K562 (cell line): ENCODE results near the gene NUP205. TPM values are rescaled to one million over a fixed set of nuclear protein-coding genes. Genes with fewer than 3 reads are reported as not detected.

Source experiments
- CBFA2T3 ChIP-seq: fragments of 450-650 bp; IDR thresholded peaks from 2 replicates; pipeline ENCODE4 v1.6.1; 2017
- KDM4B ChIP-seq, 2 experiments: fragments of 450-650 bp in 1 of 2; sonication (generic) in 1 of 2; IDR thresholded peaks; 2 replicates each; pipeline ENCODE4 v1.6.1; 2016 to 2017; ENCODE audit warnings: borderline replicate concordance in 2 of 2, antibody characterized with exemption in 1 of 2, low read depth in 1 of 2, mild to moderate bottlenecking in 1 of 2
- KDM5B ChIP-seq: fragments of 200-600 bp; sonication (generic); IDR thresholded peaks from 2 replicates; pipeline ENCODE4 v1.6.1; 2012; ENCODE audit warnings: low read depth, mild to moderate bottlenecking, moderate library complexity, low read length, control low read depth, inconsistent platforms; ENCODE audit not compliant: insufficient replicate concordance
- MEIS2 ChIP-seq: fragments of 450-650 bp; IDR thresholded peaks from 2 replicates; pipeline ENCODE4 v1.6.1; 2014; ENCODE audit warnings: mild to moderate bottlenecking; ENCODE audit not compliant: partially characterized antibody
- PHF8 ChIP-seq: fragments of 200-600 bp; sonication (generic); IDR thresholded peaks from 2 replicates; pipeline ENCODE4 v1.6.1; 2012; ENCODE audit warnings: mixed run types, mild to moderate bottlenecking, inconsistent platforms, low read length, moderate library complexity, borderline replicate concordance
- RUNX1 ChIP-seq: sonication (generic); IDR thresholded peaks from 2 replicates; pipeline ENCODE4 v1.6.1; 2016; ENCODE audit warnings: antibody characterized with exemption, low read depth
- TRIM28 ChIP-seq: fragments of 450-650 bp; IDR thresholded peaks from 2 replicates; pipeline ENCODE4 v1.6.1; 2017
- ZNF239 ChIP-seq: fragments of 250-450 bp; sonication (Bioruptor Pico); IDR thresholded peaks from 2 replicates; pipeline ENCODE4 v1.4.0; 2020; ENCODE audit warnings: mild to moderate bottlenecking
- ZNF695 ChIP-seq: fragments of 450-650 bp; formaldehyde crosslinking; IDR thresholded peaks from 2 replicates; pipeline ENCODE4 v1.4.0; 2020; ENCODE audit warnings: mild to moderate bottlenecking, moderate library complexity
- polyA plus RNA-seq, 8 experiments: library from polyadenylated mRNA; depleted of rRNA in 4 of 8; stranded (reverse) in 5 of 8; unstranded in 3 of 8; fragments of >200 nt; fragmentation: Nextera tagmentation in 2 of 8; fragmentation: Illumina TruSeq in 1 of 8; extraction: Ambion mirVana in 2 of 8; extraction: Trizol in 1 of 8; gene quantifications; 2 replicates each; pipeline versions ENCODE4 v1.2.1 to v1.2.3, GENCODE V29; 2011 to 2014; ENCODE audit warnings: inconsistent platforms in 1 of 8, missing spikeins in 1 of 8
- total RNA-seq, 7 experiments: library from RNA; depleted of rRNA in 6 of 7; stranded (reverse); fragments of >200 nt in 6 of 7; fragmentation: Illumina TruSeq in 2 of 7; extraction: Trizol in 2 of 7; gene quantifications; 2 replicates each; pipeline versions ENCODE4 v1.2.1 to v1.2.3, GENCODE V29; 2011 to 2021; ENCODE audit warnings: low replicate concordance in 1 of 7
- TF ChIP-seq, protein P1 (sequence below): fragments of 450-650 bp; IDR thresholded peaks from 2 replicates; pipeline ENCODE4 v1.6.1; 2016; ENCODE audit warnings: low read depth
- TF ChIP-seq, protein P2 (sequence below): fragments of 450-650 bp; conservative IDR thresholded peaks from 2 replicates; pipeline ENCODE4 v1.6.1; 2016; ENCODE audit warnings: missing genetic modification characterization, low read depth, mild to moderate bottlenecking, missing compliant biosample characterization, moderate library complexity
- TF ChIP-seq, protein P3 (sequence below): fragments of 150-350 bp; conservative IDR thresholded peaks from 2 replicates; pipeline ENCODE4 v1.6.1; 2014; ENCODE audit warnings: low read length
- TF ChIP-seq, protein P4 (sequence below): fragments of 450-650 bp; IDR thresholded peaks from 2 replicates; pipeline ENCODE4 v1.6.1; 2016; ENCODE audit warnings: low read depth, mild to moderate bottlenecking, moderate library complexity

The NUP205 gene
- total and polyA plus RNA-seq, 9 of the 15 experiments (the other 6 are each of a cell fraction or from before 2014, with no cell fraction given), result 101 to 282 (median 193) TPM

DNA sequence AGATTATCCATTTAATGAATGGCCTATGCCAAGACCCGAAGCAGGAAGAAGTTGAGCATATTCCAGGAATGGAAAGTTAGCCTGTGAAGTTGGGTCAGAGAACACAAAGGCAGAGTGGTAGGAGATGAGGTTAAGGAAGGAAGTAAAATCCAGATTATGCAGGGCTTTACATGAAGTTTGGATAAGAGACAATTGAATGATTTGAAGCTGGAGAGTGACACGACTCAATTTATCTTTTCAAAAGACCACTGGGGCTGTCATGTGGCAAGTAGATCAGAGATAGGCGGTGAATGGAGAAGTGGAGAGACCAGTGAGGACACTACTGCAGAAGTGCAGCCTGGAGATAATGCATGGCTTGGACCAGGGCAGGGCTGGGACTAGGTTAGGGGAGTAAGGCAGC, 40.7 kb upstream of the NUP205 start (continued):
- TF ChIP-seq, protein P1, sequence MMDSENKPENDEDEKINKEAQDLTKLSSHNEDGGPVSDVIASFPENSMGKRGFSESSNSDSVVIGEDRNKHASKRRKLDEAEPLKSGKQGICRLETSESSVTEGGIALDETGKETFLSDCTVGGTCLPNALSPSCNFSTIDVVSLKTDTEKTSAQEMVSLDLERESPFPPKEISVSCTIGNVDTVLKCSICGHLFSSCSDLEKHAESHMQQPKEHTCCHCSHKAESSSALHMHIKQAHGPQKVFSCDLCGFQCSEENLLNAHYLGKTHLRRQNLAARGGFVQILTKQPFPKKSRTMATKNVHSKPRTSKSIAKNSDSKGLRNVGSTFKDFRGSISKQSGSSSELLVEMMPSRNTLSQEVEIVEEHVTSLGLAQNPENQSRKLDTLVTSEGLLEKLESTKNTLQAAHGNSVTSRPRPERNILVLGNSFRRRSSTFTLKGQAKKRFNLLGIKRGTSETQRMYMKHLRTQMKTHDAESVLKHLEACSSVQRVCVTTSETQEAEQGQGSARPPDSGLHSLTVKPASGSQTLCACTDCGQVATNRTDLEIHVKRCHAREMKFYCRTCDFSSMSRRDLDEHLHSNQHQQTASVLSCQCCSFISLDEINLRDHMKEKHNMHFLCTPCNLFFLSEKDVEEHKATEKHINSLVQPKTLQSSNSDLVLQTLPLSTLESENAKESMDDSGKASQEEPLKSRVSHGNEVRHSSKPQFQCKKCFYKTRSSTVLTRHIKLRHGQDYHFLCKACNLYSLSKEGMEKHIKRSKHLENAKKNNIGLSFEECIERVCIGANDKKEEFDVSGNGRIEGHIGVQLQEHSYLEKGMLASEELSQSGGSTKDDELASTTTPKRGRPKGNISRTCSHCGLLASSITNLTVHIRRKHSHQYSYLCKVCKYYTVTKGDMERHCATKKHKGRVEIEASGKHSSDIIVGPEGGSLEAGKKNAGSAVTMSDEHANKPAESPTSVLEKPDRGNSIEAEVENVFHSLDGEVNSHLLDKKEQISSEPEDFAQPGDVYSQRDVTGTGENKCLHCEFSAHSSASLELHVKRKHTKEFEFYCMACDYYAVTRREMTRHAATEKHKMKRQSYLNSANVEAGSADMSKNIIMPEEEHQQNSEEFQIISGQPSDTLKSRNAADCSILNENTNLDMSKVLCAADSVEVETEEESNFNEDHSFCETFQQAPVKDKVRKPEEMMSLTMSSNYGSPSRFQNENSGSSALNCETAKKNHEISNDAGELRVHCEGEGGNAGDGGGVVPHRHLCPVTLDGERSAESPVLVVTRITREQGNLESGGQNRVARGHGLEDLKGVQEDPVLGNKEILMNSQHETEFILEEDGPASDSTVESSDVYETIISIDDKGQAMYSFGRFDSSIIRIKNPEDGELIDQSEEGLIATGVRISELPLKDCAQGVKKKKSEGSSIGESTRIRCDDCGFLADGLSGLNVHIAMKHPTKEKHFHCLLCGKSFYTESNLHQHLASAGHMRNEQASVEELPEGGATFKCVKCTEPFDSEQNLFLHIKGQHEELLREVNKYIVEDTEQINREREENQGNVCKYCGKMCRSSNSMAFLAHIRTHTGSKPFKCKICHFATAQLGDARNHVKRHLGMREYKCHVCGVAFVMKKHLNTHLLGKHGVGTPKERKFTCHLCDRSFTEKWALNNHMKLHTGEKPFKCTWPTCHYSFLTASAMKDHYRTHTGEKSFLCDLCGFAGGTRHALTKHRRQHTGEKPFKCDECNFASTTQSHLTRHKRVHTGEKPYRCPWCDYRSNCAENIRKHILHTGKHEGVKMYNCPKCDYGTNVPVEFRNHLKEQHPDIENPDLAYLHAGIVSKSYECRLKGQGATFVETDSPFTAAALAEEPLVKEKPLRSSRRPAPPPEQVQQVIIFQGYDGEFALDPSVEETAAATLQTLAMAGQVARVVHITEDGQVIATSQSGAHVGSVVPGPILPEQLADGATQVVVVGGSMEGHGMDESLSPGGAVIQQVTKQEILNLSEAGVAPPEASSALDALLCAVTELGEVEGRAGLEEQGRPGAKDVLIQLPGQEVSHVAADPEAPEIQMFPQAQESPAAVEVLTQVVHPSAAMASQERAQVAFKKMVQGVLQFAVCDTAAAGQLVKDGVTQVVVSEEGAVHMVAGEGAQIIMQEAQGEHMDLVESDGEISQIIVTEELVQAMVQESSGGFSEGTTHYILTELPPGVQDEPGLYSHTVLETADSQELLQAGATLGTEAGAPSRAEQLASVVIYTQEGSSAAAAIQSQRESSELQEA, result no peak
- TF ChIP-seq RUNX1 (no peak), ZNF239 (CRISPR knock-in tag) (peak; percentile 25; the same call in 1 of the 2 replicates), MEIS2 (peak; percentile 95), KDM5B (no peak), KDM4B (IDR thresholded peaks at IDR 0.05; ENCODE audit: borderline replicate concordance in 2 of 2, low read depth in 1 of 2) (no peak), ZNF695 (no peak), TRIM28 (0 out of 2 replicates have a peak, but pooled peaks have one; percentile 20), PHF8 (no peak), CBFA2T3 (peak; percentile 77)
- TF ChIP-seq, protein P2, sequence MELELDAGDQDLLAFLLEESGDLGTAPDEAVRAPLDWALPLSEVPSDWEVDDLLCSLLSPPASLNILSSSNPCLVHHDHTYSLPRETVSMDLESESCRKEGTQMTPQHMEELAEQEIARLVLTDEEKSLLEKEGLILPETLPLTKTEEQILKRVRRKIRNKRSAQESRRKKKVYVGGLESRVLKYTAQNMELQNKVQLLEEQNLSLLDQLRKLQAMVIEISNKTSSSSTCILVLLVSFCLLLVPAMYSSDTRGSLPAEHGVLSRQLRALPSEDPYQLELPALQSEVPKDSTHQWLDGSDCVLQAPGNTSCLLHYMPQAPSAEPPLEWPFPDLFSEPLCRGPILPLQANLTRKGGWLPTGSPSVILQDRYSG, result no peak
- TF ChIP-seq, protein P3, sequence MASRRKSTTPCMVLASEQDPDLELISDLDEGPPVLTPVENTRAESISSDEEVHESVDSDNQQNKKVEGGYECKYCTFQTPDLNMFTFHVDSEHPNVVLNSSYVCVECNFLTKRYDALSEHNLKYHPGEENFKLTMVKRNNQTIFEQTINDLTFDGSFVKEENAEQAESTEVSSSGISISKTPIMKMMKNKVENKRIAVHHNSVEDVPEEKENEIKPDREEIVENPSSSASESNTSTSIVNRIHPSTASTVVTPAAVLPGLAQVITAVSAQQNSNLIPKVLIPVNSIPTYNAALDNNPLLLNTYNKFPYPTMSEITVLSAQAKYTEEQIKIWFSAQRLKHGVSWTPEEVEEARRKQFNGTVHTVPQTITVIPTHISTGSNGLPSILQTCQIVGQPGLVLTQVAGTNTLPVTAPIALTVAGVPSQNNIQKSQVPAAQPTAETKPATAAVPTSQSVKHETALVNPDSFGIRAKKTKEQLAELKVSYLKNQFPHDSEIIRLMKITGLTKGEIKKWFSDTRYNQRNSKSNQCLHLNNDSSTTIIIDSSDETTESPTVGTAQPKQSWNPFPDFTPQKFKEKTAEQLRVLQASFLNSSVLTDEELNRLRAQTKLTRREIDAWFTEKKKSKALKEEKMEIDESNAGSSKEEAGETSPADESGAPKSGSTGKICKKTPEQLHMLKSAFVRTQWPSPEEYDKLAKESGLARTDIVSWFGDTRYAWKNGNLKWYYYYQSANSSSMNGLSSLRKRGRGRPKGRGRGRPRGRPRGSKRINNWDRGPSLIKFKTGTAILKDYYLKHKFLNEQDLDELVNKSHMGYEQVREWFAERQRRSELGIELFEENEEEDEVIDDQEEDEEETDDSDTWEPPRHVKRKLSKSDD, result no peak
- TF ChIP-seq, protein P4, sequence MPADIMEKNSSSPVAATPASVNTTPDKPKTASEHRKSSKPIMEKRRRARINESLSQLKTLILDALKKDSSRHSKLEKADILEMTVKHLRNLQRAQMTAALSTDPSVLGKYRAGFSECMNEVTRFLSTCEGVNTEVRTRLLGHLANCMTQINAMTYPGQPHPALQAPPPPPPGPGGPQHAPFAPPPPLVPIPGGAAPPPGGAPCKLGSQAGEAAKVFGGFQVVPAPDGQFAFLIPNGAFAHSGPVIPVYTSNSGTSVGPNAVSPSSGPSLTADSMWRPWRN, result peak; percentile 32; the same call in 1 of the 2 replicates
